Loucy (cell line): Measurements from ENCODE around the gene TMEM167A.

Experiments used
- H2AFZ ChIP-seq: fragments of 200-600 bp; sonication (generic); 2 replicates; pipeline ENCODE4 v1.6.0; 2016; ENCODE audit warnings: antibody characterized with exemption, mild to moderate bottlenecking, low read length, moderate library complexity
- H3F3A ChIP-seq: fragments of 200-600 bp; 2 replicates; pipeline ENCODE4 v1.6.0; 2016; ENCODE audit warnings: antibody characterized with exemption, low read depth, mild to moderate bottlenecking
- H3K27me3 ChIP-seq: fragments of 200-600 bp; sonication (generic); 2 replicates; pipeline ENCODE4 v1.6.1; 2014; ENCODE audit warnings: low read length, mild to moderate bottlenecking; ENCODE audit not compliant: insufficient read depth, poor library complexity, severe bottlenecking
- H3K36me3 ChIP-seq: fragments of 200-600 bp; sonication (generic); 2 replicates; pipeline ENCODE4 v1.6.1; 2016; ENCODE audit warnings: low read length; ENCODE audit not compliant: insufficient read depth
- H3K4me1 ChIP-seq: fragments of 200-600 bp; sonication (generic); 2 replicates; pipeline ENCODE4 v1.5.1; 2014; ENCODE audit warnings: low read length, mild to moderate bottlenecking; ENCODE audit not compliant: insufficient read depth, poor library complexity, severe bottlenecking
- H3K4me2 ChIP-seq: fragments of 200-600 bp; sonication (generic); 2 replicates; pipeline ENCODE4 v1.6.0; 2014; ENCODE audit warnings: antibody characterized with exemption, low read length, low read depth, mild to moderate bottlenecking; ENCODE audit not compliant: poor library complexity, severe bottlenecking
- H3K4me3 ChIP-seq: fragments of 200-600 bp; sonication (generic); 2 replicates; pipeline ENCODE4 v1.5.1; 2014; ENCODE audit warnings: low read length, mild to moderate bottlenecking, mixed read lengths; ENCODE audit not compliant: poor library complexity, severe bottlenecking
- H3K79me2 ChIP-seq: fragments of 200-600 bp; sonication (generic); 2 replicates; pipeline ENCODE4 v1.6.1; 2014; ENCODE audit warnings: low read length; ENCODE audit not compliant: insufficient read depth
- H3K9ac ChIP-seq: fragments of 200-600 bp; sonication (generic); 2 replicates; pipeline ENCODE4 v1.6.0; 2014; ENCODE audit warnings: mild to moderate bottlenecking, low read depth, low read length, moderate library complexity; ENCODE audit not compliant: poor library complexity, severe bottlenecking
- H3K9me2 ChIP-seq: fragments of 200-600 bp; sonication (generic); replicated peaks from 2 replicates; pipeline ENCODE4 v1.6.1; 2016; ENCODE audit warnings: low read depth, low read length, mixed read lengths
- H3K9me3 ChIP-seq: fragments of 200-600 bp; sonication (generic); 2 replicates; pipeline ENCODE4 v1.6.1; 2014; ENCODE audit warnings: mild to moderate bottlenecking, antibody characterized with exemption, low read length, low read depth; ENCODE audit not compliant: insufficient read depth
- H4K20me1 ChIP-seq: fragments of 200-600 bp; sonication (generic); 2 replicates; pipeline ENCODE4 v1.6.0; 2014; ENCODE audit warnings: antibody characterized with exemption, low read length, mild to moderate bottlenecking; ENCODE audit not compliant: insufficient read depth, poor library complexity, severe bottlenecking
- EZH2phosphoT487 ChIP-seq: fragments of 200-600 bp; IDR thresholded peaks from 2 replicates; pipeline ENCODE4 v1.6.1; 2018; ENCODE audit warnings: antibody characterized with exemption, mild to moderate bottlenecking, moderate library complexity, borderline replicate concordance
- TF ChIP-seq, protein P1 (sequence below): fragments of 200-600 bp; sonication (generic); conservative IDR thresholded peaks from 2 replicates; pipeline ENCODE4 v1.5.1; 2014; ENCODE audit warnings: mild to moderate bottlenecking, antibody characterized with exemption, low read length

The TMEM167A gene

DNA sequence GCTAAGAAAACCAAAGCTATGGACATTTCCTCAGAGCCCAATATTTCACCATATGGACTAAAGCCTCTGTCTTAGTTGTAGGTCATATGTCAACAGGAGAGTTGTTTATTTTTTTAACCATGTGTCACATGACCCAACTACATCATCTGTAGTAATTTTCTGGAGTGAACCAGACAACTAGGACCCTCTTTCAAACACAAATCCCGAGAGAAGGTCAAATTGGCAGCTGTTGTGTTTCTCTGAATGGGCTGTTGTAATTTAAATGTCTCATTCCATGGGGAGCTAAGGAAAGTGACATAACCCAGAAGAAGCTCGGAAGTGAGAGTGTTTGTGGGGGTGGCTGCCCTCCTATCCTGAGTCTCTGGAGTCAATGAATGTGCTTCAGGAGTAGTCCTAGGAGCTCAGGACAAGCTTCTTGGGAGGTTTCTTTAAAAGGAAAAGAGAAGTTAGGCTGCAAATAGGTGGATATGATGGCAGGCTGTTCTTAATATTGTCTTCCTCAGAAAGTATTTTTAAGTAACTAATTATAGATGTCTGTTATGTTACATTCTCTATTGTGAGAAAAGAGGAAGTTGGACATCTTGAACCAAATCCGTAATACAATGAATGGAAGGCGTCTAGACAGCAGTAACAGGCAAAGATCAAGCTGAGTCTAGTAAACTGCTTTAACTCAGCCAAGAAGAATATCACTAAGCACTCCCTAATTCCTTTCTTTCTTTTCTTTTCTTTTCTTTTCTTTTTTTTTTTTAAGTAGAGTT lies 50.1 kb downstream of the TMEM167A start:
- H3K9me2 ChIP-seq: no peaks in the 10 kb centered on the region

DNA sequence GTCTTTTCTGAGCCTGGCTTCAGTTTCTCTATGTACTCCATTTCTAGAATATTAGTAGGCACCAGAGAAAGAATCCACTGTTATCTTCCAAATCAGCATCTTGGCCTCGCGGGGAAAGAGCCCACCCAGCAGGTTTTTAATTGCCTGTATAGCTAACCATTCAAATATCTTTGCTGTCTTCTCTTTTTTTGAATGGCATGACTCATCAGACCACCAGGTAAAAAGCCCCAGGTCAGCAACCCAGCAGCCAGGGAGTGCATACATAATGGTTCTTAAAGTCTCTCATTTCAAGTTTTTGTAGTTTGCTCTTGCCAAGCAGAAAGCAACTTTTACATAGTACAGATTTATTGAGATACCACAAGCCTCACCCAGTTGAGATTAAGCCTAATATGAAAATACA lies 50.7 kb downstream of the TMEM167A start:
- no peaks in the 10 kb centered on the region for H3K9me2 ChIP-seq
- H2AFZ ChIP-seq: no peak overlapping the region
- no peak for TF ChIP-seq EZH2phosphoT487
- TF ChIP-seq, protein P1, sequence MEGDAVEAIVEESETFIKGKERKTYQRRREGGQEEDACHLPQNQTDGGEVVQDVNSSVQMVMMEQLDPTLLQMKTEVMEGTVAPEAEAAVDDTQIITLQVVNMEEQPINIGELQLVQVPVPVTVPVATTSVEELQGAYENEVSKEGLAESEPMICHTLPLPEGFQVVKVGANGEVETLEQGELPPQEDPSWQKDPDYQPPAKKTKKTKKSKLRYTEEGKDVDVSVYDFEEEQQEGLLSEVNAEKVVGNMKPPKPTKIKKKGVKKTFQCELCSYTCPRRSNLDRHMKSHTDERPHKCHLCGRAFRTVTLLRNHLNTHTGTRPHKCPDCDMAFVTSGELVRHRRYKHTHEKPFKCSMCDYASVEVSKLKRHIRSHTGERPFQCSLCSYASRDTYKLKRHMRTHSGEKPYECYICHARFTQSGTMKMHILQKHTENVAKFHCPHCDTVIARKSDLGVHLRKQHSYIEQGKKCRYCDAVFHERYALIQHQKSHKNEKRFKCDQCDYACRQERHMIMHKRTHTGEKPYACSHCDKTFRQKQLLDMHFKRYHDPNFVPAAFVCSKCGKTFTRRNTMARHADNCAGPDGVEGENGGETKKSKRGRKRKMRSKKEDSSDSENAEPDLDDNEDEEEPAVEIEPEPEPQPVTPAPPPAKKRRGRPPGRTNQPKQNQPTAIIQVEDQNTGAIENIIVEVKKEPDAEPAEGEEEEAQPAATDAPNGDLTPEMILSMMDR: no peak

More for the DNA sequence above, 50.1 kb downstream of the TMEM167A start:
- TF ChIP-seq, protein P1: no peak
- TF ChIP-seq EZH2phosphoT487: no peak
- Histone ChIP-seq H3K4me1 (no peaks in the 10 kb centered on the region), H3K4me3 (no peak overlapping the region), H3K4me2 (no peak overlapping the region), H4K20me1 (no peaks in the 10 kb centered on the region), H2AFZ (no peak overlapping the region), H3K9me3 (no peaks in the 10 kb centered on the region), H3K79me2 (no peaks in the 10 kb centered on the region), H3F3A (no peaks in the 10 kb centered on the region), H3K36me3 (no peaks in the 10 kb centered on the region), H3K9ac (no peak overlapping the region), H3K27me3 (no peaks in the 10 kb centered on the region)

DNA sequence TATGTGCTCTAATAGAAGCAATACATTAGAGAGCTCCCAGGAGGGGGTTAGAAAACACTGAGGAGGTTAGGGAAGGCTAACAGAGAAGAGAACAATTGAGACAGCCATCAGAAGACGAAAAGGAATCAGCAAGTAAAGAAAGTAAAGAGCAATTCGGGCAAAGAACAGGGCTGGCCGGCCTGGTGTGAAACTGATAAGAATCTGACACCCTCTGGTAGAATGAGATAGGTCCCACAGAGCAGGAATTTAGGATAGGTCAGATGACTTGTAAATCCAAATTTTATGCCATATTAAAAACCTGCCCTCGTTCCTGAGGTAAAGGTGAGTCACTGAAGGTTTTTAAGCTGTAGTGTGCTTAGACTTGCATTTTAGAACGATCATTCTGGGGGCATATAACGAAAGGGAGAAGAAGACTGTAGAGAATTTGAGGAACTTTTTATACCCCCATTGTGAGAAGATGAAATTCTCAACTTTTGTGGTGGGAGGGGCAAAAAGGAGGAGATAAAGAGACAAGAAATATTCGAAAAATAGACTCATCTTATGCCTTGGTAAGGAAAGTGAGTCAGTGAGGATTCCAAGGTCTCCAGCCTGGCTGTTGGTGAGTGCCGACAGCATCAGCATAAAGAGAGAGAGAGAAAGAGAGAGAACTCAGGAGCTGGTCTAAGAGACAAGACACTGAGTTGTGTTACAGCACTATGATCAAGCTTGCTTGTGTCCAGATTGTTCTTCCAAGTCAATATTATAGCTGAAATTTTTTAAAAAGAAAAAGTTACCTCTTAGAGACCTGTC lies 51.3 kb downstream of the TMEM167A start:
- Histone ChIP-seq H3K4me3 (no peak overlapping the region), H3K9ac (no peak overlapping the region), H3K27me3 (no peaks in the 10 kb centered on the region), H3F3A (no peaks in the 10 kb centered on the region), H3K4me2 (no peak overlapping the region), H4K20me1 (no peaks in the 10 kb centered on the region), H3K4me1 (no peaks in the 10 kb centered on the region), H2AFZ (no peak overlapping the region), H3K79me2 (no peaks in the 10 kb centered on the region), H3K9me3 (no peaks in the 10 kb centered on the region), H3K9me2 (no peaks in the 10 kb centered on the region), H3K36me3 (no peaks in the 10 kb centered on the region)
- TF ChIP-seq, protein P1: no peak
- TF ChIP-seq EZH2phosphoT487: no peak

More for the DNA sequence above, 50.7 kb downstream of the TMEM167A start:
- Histone ChIP-seq H3K9me3 (no peaks in the 10 kb centered on the region), H3K4me1 (no peaks in the 10 kb centered on the region), H3K27me3 (no peaks in the 10 kb centered on the region), H3K36me3 (no peaks in the 10 kb centered on the region), H3K4me2 (no peak overlapping the region), H3K4me3 (no peak overlapping the region), H3F3A (no peaks in the 10 kb centered on the region), H3K9ac (no peak overlapping the region), H4K20me1 (no peaks in the 10 kb centered on the region), H3K79me2 (no peaks in the 10 kb centered on the region)
